ENCODE measurements around the gene ESRRB. TPM values are rescaled to one million over a fixed set of nuclear protein-coding genes. Genes with fewer than 3 reads are reported as not detected.
"Not testable (repeated sequence)": the region's sequence is repeated elsewhere in the genome, so short reads cannot be mapped to it uniquely, and the experiment has no call there.

ESRRB gene
- total and polyA plus RNA-seq, 11 donors = 4.1 to 16.9 (median 7.9) TPM

DNA sequence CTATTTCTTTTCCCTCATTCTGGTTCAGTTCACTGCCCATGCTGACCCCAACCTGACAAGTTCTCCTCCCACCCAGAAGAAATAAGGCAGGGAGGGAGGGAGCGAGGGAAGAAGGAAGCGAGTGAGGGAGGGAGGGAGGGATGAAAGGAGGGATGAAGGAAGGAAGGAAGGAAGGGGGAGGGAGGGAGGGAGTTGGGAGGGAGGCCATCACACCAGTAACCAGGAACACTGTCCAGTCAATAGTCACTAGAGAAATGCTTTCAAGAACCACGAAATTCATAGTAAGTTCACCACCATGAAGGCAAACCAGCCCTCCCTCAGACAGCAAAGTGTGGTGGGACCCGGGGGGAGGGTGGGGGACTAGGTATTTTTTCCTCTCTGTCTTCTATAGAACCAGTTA lies 142.4 kb downstream of the ESRRB start:
- WGBS, 4 donors = 72 to 92% (median 87%) methylated on average over 4 of the region's 4 CpGs
- TF ChIP-seq POLR2A (IDR thresholded peaks at IDR 0.05) = no peak
- TF ChIP-seq, protein P1, sequence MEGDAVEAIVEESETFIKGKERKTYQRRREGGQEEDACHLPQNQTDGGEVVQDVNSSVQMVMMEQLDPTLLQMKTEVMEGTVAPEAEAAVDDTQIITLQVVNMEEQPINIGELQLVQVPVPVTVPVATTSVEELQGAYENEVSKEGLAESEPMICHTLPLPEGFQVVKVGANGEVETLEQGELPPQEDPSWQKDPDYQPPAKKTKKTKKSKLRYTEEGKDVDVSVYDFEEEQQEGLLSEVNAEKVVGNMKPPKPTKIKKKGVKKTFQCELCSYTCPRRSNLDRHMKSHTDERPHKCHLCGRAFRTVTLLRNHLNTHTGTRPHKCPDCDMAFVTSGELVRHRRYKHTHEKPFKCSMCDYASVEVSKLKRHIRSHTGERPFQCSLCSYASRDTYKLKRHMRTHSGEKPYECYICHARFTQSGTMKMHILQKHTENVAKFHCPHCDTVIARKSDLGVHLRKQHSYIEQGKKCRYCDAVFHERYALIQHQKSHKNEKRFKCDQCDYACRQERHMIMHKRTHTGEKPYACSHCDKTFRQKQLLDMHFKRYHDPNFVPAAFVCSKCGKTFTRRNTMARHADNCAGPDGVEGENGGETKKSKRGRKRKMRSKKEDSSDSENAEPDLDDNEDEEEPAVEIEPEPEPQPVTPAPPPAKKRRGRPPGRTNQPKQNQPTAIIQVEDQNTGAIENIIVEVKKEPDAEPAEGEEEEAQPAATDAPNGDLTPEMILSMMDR (IDR thresholded peaks at IDR 0.05) = no peak
- intact Hi-C loops (cut with DNase I) = no loop called here
- DNase-seq (no peak), ATAC-seq (no peak)
- no peaks in the 10 kb centered on the region for H3K27me3 ChIP-seq
- no peak overlapping the region for H3K27ac ChIP-seq
- H3K4me3 ChIP-seq = no peak overlapping the region
- no peaks in the 10 kb centered on the region for H3K36me3 ChIP-seq
- H3K9me3 ChIP-seq = peaks cover 0 to 14% (median 0%) of the 10 kb centered on the region in 12 donors
- no peaks in the 10 kb centered on the region for H3K4me1 ChIP-seq

DNA sequence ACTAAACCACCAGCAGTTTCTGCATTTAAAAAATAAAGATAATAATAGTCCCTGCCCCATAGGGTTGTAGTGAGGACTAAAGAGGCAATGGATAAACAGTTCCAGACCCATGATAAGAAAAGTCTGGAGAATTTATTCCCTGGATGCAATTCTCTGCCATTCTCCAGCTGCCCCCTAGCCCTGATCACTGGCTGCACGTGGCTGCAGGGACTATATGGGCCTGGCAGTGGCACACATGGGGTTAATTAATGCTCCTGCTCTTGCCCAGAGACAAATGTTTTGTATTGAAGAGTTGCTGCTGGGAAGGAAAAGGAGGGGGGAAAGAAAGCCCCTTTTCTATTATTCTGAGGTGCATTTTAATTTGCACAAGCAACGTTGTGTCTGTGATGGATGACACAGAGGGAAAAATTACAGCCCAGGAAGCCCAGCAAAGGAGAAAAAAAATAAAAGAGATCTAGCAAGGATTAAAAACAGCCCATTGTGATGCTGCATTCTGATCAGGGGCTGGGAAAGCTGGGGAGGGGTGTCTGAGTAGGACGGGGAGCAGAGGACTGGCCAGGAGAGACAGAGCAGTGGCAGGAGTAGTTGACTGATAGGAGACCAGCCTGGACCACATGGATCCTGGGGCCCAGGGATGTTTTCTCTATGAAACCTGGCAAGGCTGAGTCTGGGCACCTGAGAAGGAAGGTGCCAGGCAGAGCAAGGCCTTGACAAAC lies 149.3 kb downstream of the ESRRB start:
- WGBS, 4 donors = 51 to 66% (median 59%) methylated on average over 3 of the region's 3 CpGs
- intact Hi-C loops (cut with DNase I) = no loop called here
- H3K27ac ChIP-seq = no peak overlapping the region

DNA sequence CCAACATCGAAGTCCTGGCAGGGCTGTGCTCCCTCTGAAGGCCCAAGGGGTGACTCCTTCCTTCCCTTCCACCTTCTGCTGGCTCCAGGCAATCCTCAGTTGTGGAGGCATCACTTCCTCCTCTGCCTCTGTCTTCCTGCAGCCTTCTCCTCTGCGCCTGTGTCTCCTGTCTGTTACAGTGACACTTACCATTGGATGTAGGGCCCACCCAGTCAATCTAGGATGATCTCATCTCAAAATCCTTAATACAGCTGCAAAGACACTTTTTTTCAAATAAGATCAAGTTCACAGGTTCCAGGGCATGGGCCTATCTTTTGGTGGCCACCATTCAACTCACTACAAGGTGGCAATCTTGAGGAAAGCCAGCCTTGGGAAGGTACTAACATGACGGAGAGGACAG lies 155.1 kb downstream of the ESRRB start:
- ATAC-seq (no peak), DNase-seq (no peak)
- intact Hi-C loops (cut with DNase I) = no loop called here
- no peaks in the 10 kb centered on the region for H3K4me1 ChIP-seq
- 68 to 81% (median 76%) methylated on average over 3 of the region's 3 CpGs for WGBS, 4 donors
- TF ChIP-seq POLR2A (IDR thresholded peaks at IDR 0.05) = no peak
- TF ChIP-seq, protein P1 (IDR thresholded peaks at IDR 0.05) = no peak
- no peak overlapping the region for H3K27ac ChIP-seq
- H3K9me3 ChIP-seq = no peaks in the 10 kb centered on the region
- H3K27me3 ChIP-seq = no peaks in the 10 kb centered on the region
- no peaks in the 10 kb centered on the region for H3K36me3 ChIP-seq
- H3K4me3 ChIP-seq = no peak overlapping the region

More for the DNA sequence above, 149.3 kb downstream of the ESRRB start:
- DNase-seq = no peak
- H3K36me3 ChIP-seq = no peaks in the 10 kb centered on the region
- ATAC-seq = no peak
- TF ChIP-seq, protein P1 (IDR thresholded peaks at IDR 0.05) = no peak
- no peak for TF ChIP-seq POLR2A (IDR thresholded peaks at IDR 0.05)
- H3K27me3 ChIP-seq = no peaks in the 10 kb centered on the region
- H3K4me1 ChIP-seq = no peaks in the 10 kb centered on the region
- H3K4me3 ChIP-seq = no peak overlapping the region
- H3K9me3 ChIP-seq = peaks cover 0 to 14% (median 0%) of the 10 kb centered on the region in 12 donors

DNA sequence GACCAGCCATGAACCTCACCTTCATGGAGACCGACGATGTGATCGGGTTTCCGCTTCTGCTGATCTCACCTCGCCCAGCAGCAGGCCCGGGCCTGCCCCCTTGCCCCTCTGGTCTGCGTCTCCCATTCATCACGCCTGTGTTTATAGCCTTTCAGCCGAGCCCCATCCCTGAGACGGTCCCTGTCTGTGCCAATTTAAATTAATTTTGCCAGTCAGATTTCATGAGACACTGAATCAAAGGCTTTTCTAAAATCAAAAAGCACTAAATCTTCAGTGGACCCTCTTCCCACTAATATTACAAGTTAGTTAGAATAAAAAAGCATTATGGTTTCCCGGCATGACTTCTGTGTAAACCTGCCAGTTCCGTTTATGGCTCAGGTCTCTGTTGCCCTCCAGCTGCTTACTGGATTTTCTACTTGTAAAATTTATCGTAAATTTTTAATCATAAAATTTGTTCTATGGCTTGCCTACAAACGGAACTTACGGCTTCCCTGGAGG lies 155.9 kb downstream of the ESRRB start:
- Histone ChIP-seq H3K36me3 (no peaks in the 10 kb centered on the region), H3K4me1 (no peaks in the 10 kb centered on the region), H3K27me3 (no peaks in the 10 kb centered on the region), H3K9me3 (no peaks in the 10 kb centered on the region), H3K4me3 (no peak overlapping the region), H3K27ac (no peak overlapping the region)
- DNase-seq (no peak), ATAC-seq (no peak)
- intact Hi-C loops (cut with DNase I) = no loop called here
- no peak for TF ChIP-seq POLR2A (IDR thresholded peaks at IDR 0.05)
- TF ChIP-seq, protein P1 (IDR thresholded peaks at IDR 0.05) = no peak
- WGBS, 4 donors = 86 to 88% (median 87%) methylated on average over 15 of the region's 15 CpGs

DNA sequence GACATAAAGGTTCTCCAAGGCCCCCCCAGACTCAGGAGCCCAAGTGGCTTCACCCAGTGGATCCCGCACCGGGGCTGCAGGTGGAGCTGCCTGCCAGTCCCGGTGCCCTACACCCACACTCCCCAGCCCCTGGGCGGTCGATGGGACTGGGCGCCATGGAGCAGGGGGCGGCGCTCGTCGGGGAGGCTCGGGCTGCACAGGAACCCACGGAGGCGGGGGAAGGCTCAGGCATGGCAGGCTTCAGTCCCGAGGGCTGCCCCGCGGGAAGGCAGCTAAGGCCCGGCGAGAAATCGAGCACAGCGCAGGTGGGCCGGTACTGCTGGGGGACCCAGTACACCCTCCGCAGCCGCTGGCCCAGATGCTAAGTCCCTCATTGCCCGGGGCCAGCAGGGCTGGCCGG lies 160.7 kb downstream of the ESRRB start:
- H3K4me3 ChIP-seq; H3K4me1 ChIP-seq; H3K27me3 ChIP-seq; H3K27ac ChIP-seq; H3K9me3 ChIP-seq; intact Hi-C loops (cut with DNase I); DNase-seq; H3K36me3 ChIP-seq; ATAC-seq: not testable (repeated sequence)
- 84 to 98% (median 97%) methylated on average over 6 to 25 of the region's 25 CpGs for WGBS, 4 donors

All from heart left ventricle (tissue), 16 donors.